ENCODE results near the gene MTMR11.

MTMR11 gene

GRCh38 chr1:149899460-149900284, 37.0 kb downstream of the MTMR11 start, which contains the start of gene BOLA1:
Gene BOLA1, plus strand, starts transcription at chr1:149899568. Its CDS starts 492 bp downstream, at chr1:149900060.
- DNase-seq, result peak; percentile 97 to 98 (median 97)

GRCh38 chr1:149896575-149896974, 40.1 kb downstream of the MTMR11 start:
- no peak for DNase-seq

DNA sequence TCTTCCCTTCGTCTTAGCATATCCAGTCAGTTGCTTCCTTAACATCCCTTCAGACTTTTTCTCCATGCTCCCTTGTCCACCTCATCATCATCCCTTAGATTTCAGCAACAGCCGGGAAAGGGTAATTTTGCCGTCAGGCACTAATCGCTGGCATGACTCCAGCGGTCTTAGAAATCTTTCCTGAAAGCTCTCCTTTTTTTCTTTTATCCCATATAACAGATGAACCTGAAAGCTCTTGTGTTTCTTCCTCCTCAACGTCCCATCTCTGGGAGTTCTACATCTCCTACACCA, 47.7 kb downstream of the MTMR11 start:
- no peak for DNase-seq

GRCh38 chr1:149888247-149888998, 48.3 kb downstream of the MTMR11 start:
- DNase-seq, result peak; percentile 90 to 96 (median 94)

DNA sequence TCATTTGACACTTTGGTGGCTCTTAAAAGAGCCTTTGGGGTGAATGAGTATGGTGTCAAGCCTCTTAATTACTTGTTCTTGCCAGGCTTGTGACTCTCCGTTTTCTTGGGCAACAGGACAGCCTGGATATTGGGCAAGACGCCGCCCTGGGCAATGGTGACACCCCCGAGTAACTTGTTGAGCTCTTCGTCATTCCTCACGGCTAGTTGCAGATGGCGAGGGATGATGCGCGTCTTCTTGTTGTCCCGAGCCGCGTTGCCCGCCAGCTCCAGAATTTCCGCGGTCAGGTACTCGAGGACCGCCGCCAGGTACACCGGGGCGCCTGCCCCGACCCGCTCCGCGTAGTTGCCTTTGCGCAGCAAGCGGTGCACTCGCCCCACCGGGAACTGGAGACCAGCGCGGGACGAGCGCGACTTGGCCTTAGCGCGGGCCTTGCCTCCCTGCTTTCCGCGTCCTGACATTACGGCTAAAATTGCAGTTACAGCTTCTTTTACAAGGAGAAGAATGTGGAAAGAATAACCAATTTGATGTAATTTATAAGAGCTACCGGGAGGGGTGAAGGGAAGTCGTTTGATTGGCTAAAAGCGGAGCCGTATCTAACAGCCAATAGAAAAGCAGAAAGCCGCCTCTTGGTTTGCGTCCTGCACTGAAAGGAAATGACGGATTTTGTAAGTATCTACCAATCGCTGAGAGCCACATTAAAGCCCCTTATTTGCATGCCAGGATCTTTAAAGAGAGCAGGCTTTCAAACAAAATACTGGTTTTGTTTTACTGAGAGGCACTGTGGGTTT, 49.0 kb downstream of the MTMR11 start:
- peak; percentile 90 to 100 (median 98) for DNase-seq

DNA sequence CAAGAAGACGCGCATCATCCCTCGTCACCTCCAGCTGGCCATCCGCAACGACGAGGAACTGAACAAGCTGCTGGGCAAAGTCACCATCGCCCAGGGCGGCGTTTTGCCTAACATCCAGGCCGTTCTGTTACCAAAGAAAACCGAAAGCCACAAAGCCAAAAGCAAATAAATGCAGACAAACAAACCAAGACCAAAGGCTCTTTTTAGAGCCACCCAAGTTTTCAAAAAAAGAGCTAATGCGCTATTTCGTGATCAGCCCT, 49.6 kb downstream of the MTMR11 start:
- peak in 1 of 3 experiments; percentile 70 for DNase-seq

- DNase-seq, result peak; percentile 95 to 100 (median 100)
These were observed 50.1 kb downstream of the MTMR11 start for GRCh38 chr1:149886396-149887195.

- peak in 1 of 3 experiments; percentile 63 for DNase-seq
These were observed 50.6 kb downstream of the MTMR11 start for GRCh38 chr1:149886121-149886395.

DNA sequence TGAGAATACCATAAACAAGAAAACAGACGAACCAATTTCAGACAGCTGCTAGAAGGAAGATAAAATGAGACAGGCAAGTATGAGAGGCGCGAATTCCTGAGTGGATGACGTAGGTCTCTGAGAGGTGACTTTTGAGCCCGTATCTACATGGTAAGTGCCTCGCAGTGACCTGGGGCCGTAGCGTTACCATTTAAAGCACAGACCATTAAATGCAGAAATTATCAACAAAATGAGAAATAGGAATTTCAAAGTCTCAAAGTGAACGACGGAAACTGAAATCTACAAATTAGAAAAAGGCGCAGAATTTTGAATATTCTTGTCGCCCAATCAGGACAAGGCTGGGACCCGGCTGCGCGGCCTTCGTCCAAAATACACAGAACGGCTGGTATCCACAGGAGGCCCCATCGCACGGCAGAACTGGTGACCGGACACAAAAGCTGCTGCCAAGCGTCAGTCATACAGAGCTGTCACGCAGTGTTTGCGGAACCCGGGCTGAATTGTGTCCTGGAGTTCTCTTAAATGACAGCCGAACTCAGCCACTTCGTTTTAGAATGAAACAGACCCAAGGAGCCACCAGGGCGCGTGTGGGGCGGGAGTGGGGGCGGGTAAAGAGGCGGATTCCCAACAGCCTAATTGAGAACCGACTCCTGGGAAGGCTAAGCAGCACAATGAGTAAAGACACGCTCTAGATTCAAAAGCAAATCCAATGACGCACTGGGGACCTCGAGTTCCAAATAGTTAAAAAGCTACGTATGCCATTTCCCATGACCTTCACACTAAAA, 51.1 kb downstream of the MTMR11 start:
- peak; percentile 83 to 98 (median 93) for DNase-seq

DNA sequence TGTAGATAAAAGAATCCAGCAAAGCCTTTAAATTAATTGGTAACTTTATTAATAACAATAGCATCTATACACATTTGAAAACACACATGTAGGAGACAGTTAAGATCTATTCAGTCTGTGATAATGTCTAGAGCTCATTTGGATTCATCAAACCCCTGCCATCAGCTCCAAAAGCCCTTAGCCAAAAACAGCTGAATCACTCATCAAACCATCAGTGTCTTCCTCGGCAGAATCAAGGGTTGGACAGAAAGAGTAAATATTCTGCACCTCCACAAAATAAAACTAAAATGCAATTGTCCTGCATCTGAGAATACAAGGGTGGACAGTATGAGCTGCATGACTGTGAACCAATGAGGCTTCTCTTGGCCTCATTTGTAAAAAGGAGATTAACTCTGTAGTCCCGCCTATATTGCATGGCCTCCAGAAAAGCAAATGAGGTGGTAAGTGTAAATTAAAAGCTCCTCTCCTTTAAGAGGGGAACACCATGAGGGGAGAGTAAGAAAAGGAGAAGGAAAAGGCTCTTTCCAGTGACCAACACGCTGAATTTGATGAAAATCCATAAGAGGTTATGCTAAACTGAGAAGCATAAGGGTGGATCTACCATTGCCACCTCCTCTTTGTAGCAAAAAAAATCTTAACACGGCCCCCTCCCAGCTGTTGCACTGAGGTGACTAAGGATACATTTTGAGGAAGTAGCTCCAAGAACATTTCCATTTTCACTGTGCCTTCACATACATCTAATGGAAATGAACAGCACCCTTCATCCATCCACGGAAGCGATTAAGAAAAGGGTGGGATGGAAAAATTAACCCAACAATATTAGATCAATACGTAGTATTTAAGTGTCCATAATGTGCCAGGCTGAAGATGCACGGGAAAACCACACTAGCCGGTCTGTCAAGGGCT, 52.0 kb downstream of the MTMR11 start:
- DNase-seq, result peak; percentile 46 to 84 (median 81)

DNA sequence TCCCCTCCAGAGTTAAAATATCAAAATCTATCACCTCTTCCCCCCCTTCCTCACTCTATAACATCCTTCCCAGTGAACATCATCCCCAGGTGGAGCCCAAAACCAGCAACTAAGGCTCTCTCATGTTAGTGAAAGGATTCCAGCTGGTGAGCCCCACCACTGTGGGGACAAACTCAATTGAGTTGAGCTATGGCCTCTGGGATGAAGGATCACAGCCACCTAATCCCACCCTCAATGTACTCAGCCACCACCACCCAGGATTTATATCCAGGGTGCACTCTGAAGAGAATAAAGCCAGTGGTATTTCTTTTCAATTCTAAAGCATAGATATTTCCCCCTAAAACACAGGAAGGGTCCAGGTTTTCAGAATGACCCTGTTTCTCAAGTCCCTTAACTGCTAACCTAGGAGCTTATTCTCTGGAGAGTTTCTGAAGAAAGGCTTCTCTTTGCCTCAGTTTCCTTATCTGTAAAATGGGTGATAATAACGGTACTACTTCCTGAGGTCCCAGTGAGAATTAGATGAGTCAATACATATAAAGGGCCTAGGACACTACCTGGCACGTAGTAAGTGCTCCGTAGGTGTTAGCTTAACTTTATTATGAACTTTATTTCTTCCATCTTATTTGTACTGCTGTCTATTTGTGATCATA, 53.0 kb downstream of the MTMR11 start:
- DNase-seq, result no peak

DNA sequence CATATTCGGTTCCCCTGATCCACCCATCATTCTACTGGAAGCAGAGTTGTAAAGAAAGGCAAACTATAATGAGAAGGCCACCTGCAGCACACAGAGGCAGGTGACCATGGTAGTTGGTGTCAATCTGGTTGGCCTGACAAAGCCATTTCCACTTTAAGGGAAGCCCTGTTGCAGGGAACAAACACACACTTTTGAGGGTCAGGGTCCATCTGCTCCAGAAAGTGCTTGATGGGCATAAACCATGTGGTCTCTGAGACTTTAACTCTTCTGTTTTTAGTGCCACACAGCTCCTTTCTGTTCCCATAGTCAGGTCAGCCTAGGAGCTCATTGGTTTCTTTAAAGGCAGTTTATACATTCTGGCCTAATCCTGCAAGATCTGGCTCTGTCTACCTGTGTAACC, 54.8 kb downstream of the MTMR11 start:
- DNase-seq, result no peak

DNA sequence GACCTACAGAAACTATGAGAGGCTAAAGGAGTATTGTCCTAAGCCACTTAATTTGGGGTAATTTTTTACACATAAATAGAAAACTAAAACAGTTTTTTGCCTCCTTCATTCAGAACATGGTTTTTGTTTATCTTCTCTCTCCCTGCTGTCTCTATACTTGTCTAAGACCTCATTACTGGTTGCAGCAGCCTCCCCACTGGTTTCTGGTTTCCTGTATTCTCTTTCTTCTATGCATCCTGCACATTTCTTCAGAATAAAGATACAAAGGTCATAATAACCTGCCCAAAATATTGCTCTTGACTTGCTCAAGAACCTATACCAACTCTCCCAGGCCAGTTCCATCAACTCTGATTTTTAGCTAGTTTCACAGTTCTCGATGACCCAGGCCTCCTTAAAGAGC, 57.1 kb downstream of the MTMR11 start:
- DNase-seq, result no peak
